OCI-M2 (cell line): ENCODE measurements around the gene ANKRD13B.

ENCODE experiments used
- DNase-seq: peaks from one replicate; lab custom pipeline; 2025; ENCODE audit not compliant: unreplicated experiment; lab: John Stamatoyannopoulos, UW

Gene ANKRD13B

DNA sequence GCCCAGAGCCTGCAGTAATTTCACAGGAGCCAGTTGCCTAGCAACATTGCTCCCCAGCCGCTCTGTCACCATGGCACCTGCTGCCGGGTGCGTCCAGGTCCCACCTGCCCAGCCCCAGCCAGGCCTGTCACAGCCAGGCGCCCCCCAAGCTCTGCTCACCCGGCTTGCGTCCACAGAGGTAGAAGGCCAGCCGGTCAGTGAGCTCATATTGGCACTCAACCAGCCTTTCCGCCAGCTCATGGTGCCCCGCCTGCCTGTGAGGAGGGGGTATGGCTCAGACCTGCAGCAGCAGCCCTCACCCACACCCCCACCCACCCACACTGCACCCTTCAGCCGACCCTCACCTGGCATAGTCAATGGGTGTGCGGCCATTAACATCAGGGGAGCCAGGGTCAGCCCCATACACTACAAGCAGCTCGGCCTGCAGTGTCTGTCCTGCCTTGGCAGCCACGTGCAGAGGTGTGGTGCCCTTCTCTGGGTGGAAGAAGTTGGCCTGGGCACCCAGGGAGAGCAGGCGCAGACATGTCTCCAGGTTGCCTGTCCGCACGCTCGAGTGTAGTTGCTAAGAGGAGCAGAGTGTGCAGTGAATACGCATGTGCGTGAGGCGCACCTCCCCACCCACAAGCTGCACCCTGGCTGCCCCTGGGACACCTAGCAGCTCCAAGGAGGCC, 11.2 kb upstream of the ANKRD13B start:
- DNase-seq = no peak

- no peak for DNase-seq
Observed at GRCh38 chr17:29582254-29582765, 10.6 kb upstream of the ANKRD13B start.

- DNase-seq = no peak
Observed at GRCh38 chr17:29582772-29583171, 10.2 kb upstream of the ANKRD13B start.

DNA sequence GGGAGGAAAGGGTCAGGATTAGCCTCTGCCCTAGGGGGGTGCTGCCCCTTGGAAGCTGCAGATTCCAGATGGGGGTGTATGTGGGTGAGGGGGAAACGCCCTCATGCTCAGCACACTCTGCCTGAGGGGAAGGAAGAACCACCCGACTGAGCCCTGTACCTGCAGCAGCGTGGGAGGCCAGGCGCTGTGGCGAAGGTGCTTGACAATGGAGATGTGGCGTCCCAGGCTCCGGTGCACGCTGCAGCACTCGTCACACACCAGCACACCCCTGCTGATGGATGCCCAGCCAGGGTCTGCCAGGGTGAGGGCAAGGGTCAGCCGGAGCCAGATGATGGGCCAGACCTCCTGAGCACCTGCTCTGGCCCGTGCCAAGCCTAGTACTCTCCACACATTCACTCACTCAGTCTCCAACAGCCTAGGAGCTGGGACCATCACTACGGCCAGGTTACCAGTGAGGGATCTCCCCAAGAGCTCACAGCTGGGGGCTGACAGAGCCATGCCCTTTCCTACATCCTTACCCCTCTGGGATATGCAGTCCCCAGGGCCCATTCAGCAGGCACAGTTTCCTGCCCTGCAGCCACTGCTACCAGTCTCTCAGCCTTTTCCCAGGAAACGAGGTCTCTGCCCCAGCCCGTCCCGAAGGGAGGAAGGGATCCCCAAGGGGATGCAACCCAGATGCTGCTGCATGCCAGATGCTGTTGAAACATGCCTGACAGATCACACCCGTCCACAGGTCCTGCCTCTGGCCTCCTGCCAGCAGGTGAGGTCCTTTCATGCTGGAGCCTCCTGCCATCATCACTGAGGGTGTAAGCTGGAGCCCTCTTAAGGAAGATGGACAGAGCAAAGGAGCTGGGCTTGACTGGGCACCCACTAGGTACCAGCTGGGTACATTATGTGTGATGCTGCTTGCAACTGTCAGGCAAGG, 9.3 kb upstream of the ANKRD13B start:
- DNase-seq = no peak

DNA sequence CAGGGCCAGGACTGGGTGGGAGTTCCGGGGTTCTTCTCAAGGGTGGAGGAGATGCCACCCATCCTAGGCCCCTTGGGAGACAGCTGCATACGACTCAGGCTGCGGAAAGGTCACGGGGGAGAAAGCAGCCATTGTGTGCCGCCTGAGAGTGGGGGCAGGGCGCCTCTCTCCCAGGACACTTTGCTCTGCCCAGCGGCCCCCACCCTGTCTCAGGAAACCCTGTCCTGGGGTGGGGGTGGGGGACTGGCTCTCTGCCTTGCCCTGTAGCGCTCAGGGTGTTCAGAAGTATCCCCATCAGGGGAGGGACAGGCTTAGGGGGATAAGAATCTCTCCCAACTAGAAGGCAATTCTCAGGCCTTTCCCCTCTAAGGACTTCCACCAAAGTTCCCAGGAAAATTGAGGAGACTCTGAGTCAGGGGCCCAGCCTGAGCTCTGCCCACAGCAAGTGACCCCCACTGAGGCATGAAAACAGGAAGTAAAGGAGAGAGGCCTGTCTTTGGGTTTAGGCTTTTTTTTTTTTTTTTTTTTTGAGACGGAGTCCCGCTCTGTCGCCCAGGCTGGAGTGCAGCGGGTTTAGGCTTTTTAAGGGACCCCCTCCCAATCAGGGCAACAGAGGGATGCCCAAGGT, 8.4 kb upstream of the ANKRD13B start:
- DNase-seq = no peak

DNA sequence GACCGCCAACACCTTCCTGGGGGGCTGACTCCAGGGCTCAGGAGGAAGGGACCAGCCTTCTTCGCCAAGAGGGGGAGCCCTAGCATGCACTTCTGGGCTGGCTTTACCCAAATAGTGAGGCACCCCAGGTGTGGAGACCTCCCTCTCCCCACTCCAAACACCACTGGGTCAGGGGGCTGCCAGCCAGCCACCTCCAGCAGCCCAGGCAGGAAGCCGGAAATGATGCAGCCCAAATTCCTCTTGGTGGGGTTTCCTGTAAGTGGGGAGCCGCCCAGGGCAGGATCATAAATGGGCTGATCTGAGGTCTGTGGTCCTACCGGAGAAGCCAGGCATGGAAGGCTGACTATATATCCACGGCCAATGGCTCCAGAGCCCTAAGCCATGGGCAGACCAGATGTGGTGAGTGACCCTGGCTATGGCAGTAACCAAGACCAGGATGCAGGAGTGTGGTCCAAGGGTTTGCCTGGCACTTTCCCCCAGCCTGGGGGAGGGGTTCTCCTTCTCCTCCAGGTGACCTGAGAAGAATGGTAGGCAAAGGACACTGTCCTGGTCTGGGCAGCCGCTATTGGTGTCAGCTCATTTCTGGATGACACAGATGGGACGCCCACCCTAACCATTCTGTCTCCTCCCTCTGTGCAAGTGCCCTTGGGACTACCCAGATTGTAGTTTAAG, 7.7 kb upstream of the ANKRD13B start:
- no peak for DNase-seq

GRCh38 chr17:29586676-29587469, 6.1 kb upstream of the ANKRD13B start:
- no peak for DNase-seq

GRCh38 chr17:29587591-29587990, 5.3 kb upstream of the ANKRD13B start:
- DNase-seq = no peak

- DNase-seq = no peak
Observed at GRCh38 chr17:29588017-29588561, 4.8 kb upstream of the ANKRD13B start.

GRCh38 chr17:29588562-29589411, 4.1 kb upstream of the ANKRD13B start:
- DNase-seq = no peak

DNA sequence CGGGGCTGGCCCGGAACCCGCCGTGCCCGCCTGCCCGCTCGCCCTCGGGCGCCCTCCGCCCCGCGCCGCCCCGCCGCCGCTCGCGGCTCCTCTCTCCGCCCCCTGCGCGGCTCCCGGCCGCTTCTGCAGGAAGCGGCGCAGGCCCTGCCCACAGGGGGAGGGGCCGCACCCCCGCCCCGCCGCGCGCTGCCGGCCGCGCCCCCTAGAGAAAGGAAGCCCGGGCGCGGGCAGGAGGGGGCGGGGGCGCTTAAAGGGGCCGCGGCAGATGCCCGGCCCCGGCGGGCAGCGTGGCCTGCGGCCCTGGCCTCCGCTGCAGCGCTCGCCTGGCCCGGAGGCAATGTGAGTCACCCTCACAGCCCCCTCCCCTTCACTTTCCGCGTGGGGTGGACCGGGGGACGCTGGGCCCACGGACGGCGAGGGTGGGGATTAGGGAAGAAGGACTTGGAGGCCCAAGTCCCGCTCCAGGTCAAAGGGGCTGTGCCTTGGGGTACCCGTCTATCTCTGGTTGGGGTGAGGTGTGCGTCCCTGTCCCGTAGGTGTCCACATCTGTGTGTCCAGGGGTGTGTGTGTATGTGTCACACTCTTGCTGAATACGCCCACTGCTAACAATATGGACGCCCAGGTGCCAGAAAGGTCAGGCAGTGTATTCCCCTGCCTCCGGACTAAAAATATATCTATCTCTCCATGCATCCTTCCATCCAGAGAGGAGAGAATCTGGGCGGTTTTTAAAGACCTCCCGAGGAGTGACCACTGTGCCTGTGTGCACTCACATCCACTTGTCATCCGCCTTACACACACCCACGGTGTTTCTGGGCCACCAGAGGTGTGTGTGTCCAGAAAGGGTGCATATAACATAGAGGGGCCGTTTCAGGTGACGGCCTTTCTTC, 3.2 kb upstream of the ANKRD13B start, which contains the start of gene GIT1:
Gene GIT1 (minus strand): TSS at position 125 of the 887 bp plus-strand sequence. CDS start 270 bp downstream, outside the sequence.
- no peak for DNase-seq

DNA sequence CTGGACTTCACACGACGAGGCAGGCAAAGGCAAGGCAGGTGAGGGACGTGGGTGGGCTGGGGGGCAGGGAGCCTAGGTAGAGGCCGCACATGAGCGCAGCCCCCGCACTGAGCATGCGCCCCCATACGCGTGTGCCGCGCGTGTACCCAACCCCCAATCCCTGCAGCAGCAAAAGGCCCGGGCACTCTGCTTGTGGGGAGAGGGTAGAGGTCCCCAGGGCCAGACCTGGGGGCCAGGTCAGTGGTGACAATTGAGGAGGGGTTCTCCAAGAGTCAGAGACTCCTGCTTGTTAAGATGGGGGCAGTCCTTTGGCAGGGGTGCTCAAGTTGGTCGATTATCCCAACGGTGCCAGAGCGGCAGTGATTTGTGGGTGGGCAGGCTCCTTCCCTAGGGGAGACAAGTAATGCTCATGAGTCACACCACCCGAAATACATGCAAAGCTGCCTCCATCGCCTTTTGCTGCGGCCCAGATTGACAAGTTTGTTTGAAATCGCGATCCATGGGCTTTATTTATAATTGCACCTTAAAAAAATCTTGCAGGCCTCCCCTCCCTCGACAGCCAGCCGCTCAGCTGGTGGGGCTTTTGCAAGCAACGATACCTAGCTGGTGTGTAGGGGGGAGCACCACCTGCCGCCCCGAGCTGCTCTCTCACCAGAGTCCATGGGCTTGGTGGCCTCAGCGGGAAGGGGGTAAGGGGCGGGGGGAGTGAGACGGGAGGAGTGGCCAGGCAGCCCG, 2.4 kb upstream of the ANKRD13B start:
- DNase-seq = no peak

- peak; percentile 54 for DNase-seq
Observed at GRCh38 chr17:29591146-29591736, 1.7 kb upstream of the ANKRD13B start.

GRCh38 chr17:29591737-29592608, 959 bp upstream of the ANKRD13B start:
- DNase-seq = no peak

GRCh38 chr17:29593591-29594518, 923 bp downstream of the ANKRD13B start:
- no peak for DNase-seq
